Measurements from ENCODE around the gene DGKI.

DNA sequence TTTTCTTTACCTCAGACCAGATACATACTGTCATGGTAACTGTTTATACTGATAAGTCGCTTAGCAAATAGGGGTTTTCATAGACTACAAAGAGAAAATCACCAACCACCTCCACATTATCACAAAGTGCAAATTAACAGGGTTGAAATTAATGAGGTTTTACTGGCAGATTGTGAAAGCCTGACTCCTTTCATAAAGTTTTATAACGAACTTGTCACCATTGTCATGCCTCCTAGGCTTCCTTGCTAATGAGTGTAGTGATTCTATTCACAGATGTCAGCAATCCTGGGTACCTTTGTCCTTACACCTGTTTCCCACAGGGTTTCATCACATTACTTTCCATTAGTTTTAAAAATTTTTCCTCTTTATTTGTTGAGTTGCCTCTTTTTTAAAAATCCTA lies 361.0 kb downstream of the DGKI start:
- TF ChIP-seq NFRKB (IDR thresholded peaks at IDR 0.05) (no peak), CTBP1 (IDR thresholded peaks at IDR 0.05; ENCODE audit: borderline replicate concordance) (no peak), BHLHE40 (IDR thresholded peaks at IDR 0.05; ENCODE audit: borderline replicate concordance) (no peak), FOXA1 (IDR thresholded peaks at IDR 0.05) (no peak), ZNF384 (IDR thresholded peaks at IDR 0.05) (no peak), FOXM1 (IDR thresholded peaks at IDR 0.05; ENCODE audit: borderline replicate concordance) (no peak), SP1 (IDR thresholded peaks at IDR 0.05) (no peak), ELF4 (IDR thresholded peaks at IDR 0.05) (no peak), L3MBTL2 (conservative IDR thresholded peaks at IDR 0.05) (no peak), LEF1 (IDR thresholded peaks at IDR 0.05; ENCODE audit: borderline replicate concordance) (no peak)
